Upper lobe of right lung (tissue), 1 donor: Measurements from ENCODE around the gene IFI27L1. TPM values are rescaled to one million over a fixed set of nuclear protein-coding genes. Genes with fewer than 3 reads are reported as not detected.

Experiments
- ATAC-seq: fragments of 200-7000 bp; cut with Tn5 transposase; one replicate; pipeline ENCODE4 v1.9.1; 2020; ENCODE audit warnings: mild to moderate bottlenecking, moderate library complexity
- DNase-seq: peaks from one replicate; pipeline ENCODE4 v3.0.0-alpha.2; 2020
- H3K27ac ChIP-seq: fragments of 200-600 bp; one replicate; pipeline ENCODE4 v1.8.0; 2022
- H3K27me3 ChIP-seq: fragments of 200-600 bp; one replicate; pipeline ENCODE4 v1.8.0; 2022; ENCODE audit warnings: mild to moderate bottlenecking
- H3K36me3 ChIP-seq: fragments of 200-600 bp; one replicate; pipeline ENCODE4 v1.8.0; 2022
- H3K4me1 ChIP-seq: fragments of 200-600 bp; one replicate; pipeline ENCODE4 v1.8.0; 2022
- H3K4me3 ChIP-seq: fragments of 200-600 bp; one replicate; pipeline ENCODE4 v1.8.0; 2022; ENCODE audit warnings: mild to moderate bottlenecking
- H3K9me3 ChIP-seq: fragments of 200-600 bp; one replicate; pipeline ENCODE4 v1.8.0; 2022
- intact Hi-C: fragments of 100-400 bp; cut with DNase I; formaldehyde crosslinking; loops from one replicate; pipeline ENCODE4 v1.11.0; 2022
- total RNA-seq: library from RNA; stranded (reverse); fragmentation: NEBNext Ultra II Directional; extraction: Animal tissue kit (Norgen Biotek cat#: 25700); gene quantifications from one replicate; pipeline ENCODE4 v1.2.1, GENCODE V29; 2021
- TF ChIP-seq, protein P1 (sequence below): fragments of 200-600 bp; IDR thresholded peaks from one replicate; pipeline ENCODE4 v1.8.0; 2022; ENCODE audit warnings: antibody characterized with exemption
- donor health status: DM: no; HTN: yes; CAD: no; lungs with severe emphysema.

The IFI27L1 gene
- total RNA-seq, 1 donor from 2014 or later, result 15.2 TPM

DNA sequence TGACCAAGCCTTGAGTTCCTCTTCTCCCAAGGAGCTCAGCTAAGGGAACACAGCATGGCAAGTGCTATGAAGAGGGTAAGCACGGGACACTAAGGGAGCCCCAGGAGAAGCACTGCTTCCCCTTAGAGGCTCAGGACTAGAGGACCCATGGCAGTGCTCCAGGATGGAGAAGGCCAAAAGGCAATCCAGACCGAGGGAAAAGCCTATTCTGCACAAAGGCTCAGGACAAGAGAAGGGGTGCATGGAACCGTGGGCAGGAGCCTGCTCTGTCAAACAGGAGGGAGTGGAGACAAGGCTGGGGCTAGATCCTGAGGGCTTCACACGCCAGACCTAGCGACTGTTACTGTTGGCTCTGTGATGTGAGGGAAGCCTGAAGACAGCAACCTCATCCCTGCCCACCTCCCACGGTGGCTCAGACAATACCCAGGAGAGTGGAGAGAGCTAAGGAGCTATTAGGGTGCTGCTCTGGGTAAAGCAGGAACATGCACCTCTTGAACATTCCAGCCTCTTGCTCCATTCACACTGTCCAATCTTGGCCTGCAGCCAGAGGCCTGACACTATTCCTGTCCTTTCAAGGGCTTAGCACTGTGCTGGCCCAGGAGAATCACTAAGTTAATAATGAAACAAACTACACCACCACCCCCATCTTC, 30.8 kb upstream of the IFI27L1 start:
- Histone ChIP-seq H3K36me3 (peaks cover 100% of the 10 kb centered on the region), H3K27ac (no peak overlapping the region), H3K27me3 (no peaks in the 10 kb centered on the region), H3K4me3 (no peak overlapping the region), H3K9me3 (no peaks in the 10 kb centered on the region), H3K4me1 (no peaks in the 10 kb centered on the region)
- TF ChIP-seq, protein P1, sequence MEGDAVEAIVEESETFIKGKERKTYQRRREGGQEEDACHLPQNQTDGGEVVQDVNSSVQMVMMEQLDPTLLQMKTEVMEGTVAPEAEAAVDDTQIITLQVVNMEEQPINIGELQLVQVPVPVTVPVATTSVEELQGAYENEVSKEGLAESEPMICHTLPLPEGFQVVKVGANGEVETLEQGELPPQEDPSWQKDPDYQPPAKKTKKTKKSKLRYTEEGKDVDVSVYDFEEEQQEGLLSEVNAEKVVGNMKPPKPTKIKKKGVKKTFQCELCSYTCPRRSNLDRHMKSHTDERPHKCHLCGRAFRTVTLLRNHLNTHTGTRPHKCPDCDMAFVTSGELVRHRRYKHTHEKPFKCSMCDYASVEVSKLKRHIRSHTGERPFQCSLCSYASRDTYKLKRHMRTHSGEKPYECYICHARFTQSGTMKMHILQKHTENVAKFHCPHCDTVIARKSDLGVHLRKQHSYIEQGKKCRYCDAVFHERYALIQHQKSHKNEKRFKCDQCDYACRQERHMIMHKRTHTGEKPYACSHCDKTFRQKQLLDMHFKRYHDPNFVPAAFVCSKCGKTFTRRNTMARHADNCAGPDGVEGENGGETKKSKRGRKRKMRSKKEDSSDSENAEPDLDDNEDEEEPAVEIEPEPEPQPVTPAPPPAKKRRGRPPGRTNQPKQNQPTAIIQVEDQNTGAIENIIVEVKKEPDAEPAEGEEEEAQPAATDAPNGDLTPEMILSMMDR, result no peak
- intact Hi-C loops, result no loop called here
- ATAC-seq, result peak; percentile 53
- peak; percentile 67 for DNase-seq

DNA sequence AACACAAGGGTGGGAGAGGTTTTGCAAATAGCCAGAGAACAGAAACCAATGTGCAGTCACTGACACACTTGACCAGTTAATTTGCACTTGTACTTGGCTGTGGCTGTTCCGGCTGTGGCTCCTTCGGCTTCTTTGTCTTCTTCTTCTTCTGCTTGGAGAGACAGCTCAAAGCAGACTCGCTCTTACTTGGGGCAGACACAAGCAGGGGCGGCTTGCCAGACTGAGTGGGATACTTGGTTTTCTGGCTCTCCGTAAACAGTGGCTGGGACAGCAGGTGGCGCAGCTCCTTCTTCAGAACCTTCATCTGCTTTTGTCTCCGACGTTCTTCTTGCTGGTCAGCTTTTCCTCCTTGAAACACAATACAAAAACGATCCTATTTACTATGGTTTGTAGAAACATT, 30.0 kb upstream of the IFI27L1 start:
- peaks cover 100% of the 10 kb centered on the region for H3K36me3 ChIP-seq
- DNase-seq (no peak), ATAC-seq (no peak)
- intact Hi-C loops, result no loop called here
- no peak overlapping the region for H3K4me3 ChIP-seq
- no peaks in the 10 kb centered on the region for H3K27me3 ChIP-seq
- H3K4me1 ChIP-seq, result no peaks in the 10 kb centered on the region
- TF ChIP-seq, protein P1, result no peak
- no peaks in the 10 kb centered on the region for H3K9me3 ChIP-seq
- H3K27ac ChIP-seq, result no peak overlapping the region

DNA sequence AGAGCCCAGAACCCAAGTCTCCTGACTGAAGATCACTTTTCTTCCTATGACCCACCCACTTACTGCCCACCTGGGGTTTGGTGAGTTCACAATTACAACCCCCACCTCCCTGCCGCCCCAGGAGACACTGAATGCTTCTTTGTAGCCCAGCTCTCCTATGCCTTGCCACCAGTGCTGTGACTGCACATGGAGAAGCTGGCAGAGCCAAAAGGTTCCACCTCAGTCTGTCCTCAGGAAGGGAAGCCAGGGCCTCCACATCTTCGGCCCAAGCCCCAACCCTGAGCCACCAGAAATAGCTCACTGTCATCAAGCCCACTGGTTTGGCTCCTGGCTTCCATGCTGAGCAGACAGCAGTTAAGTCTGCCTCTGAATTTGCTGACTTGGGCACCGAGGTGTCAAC, 29.3 kb upstream of the IFI27L1 start:
- H3K27me3 ChIP-seq, result no peaks in the 10 kb centered on the region
- intact Hi-C loops, result no loop called here
- DNase-seq (peak; percentile 38), ATAC-seq (no peak)
- H3K9me3 ChIP-seq, result no peaks in the 10 kb centered on the region
- no peak overlapping the region for H3K27ac ChIP-seq
- no peak overlapping the region for H3K4me3 ChIP-seq
- H3K4me1 ChIP-seq, result peaks cover under 1% of the 10 kb centered on the region
- TF ChIP-seq, protein P1, result no peak
- peaks cover 100% of the 10 kb centered on the region for H3K36me3 ChIP-seq

DNA sequence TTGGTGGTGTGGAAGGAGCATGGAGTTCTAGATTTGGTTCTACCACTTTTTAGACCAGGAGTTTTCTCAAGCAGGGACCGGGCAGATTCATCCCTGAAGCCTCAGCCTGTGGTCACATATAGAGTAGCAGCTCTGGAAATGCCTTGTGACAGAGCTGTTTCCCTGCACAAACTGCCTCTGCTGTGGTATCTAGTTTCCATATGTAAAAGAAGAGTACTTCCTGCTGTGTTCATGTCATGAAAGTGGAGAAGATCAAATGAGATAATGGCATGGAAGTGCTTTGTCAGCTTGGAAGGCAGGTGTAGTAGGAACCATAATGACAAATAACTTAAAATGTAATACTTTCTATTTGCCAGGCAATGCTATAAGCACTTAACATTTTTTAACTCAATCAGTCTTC, 28.9 kb upstream of the IFI27L1 start:
- H3K27ac ChIP-seq, result no peak overlapping the region
- TF ChIP-seq, protein P1, result no peak
- DNase-seq, result no peak
- H3K36me3 ChIP-seq, result peaks cover 100% of the 10 kb centered on the region
- ATAC-seq, result no peak
- no peaks in the 10 kb centered on the region for H3K9me3 ChIP-seq
- H3K4me1 ChIP-seq, result peaks cover 4% of the 10 kb centered on the region
- H3K4me3 ChIP-seq, result no peak overlapping the region
- intact Hi-C loops, result no loop called here
- H3K27me3 ChIP-seq, result no peaks in the 10 kb centered on the region

DNA sequence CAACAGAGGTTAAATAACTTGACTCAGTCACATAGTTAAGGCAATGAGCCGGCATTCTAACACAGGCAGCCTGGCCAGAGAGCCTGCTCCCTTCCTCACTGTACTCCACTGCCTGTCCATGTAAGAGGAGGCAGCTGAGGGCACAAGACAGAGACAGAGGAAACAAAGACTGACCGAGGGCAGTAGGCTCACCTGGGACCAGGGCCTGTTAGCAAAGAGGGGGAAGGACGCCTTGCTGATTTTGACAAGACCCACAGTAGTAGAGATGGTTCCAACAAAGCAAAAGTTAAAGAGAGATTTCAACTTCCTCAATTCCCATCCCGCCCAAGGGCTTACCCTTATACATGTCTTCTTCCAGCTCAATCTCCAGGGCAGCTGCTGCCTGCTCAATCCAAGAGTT, 28.4 kb upstream of the IFI27L1 start:
- TF ChIP-seq, protein P1, result no peak
- Histone ChIP-seq H3K27me3 (no peaks in the 10 kb centered on the region), H3K4me3 (no peak overlapping the region), H3K27ac (no peak overlapping the region), H3K9me3 (no peaks in the 10 kb centered on the region), H3K36me3 (peaks cover 100% of the 10 kb centered on the region), H3K4me1 (peaks cover 9% of the 10 kb centered on the region)
- intact Hi-C loops, result no loop called here
- ATAC-seq, result no peak
- no peak for DNase-seq

DNA sequence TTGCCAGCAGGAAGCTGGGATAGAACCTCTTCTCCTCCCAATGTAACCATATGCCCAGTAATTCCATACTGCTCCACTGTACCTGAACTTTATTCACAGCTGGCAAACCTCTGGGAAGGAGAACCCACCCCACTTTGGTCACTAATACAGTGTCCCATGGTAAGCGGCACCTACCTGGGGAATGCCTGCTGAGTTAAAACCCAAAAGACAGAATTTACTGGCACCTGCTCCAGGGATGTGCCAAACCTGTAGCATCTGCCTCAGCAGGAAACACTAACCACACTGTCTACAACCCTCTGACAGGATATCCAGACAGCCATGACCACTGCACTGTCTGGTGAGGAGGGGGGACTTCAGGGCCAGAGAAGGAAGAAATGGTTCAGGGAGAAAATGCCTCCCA, 26.7 kb upstream of the IFI27L1 start:
- ATAC-seq, result no peak
- no peaks in the 10 kb centered on the region for H3K9me3 ChIP-seq
- no peaks in the 10 kb centered on the region for H3K27me3 ChIP-seq
- peaks cover 100% of the 10 kb centered on the region for H3K36me3 ChIP-seq
- no peak overlapping the region for H3K4me3 ChIP-seq
- intact Hi-C loops, result no loop called here
- no peak for DNase-seq
- TF ChIP-seq, protein P1, result no peak
- peaks cover 16% of the 10 kb centered on the region for H3K4me1 ChIP-seq
- no peak overlapping the region for H3K27ac ChIP-seq
